Nucleus accumbens (tissue), 56 donors: ENCODE measurements around the gene ZNF329.
A peak's percentile ranks its signal among the peaks of the same experiment; 100 is the strongest.

Experiments used
- DNase-seq, 56 donors: peaks; one replicate each; lab custom pipeline; 2025; lab: John Stamatoyannopoulos, UW

ZNF329 gene

DNA sequence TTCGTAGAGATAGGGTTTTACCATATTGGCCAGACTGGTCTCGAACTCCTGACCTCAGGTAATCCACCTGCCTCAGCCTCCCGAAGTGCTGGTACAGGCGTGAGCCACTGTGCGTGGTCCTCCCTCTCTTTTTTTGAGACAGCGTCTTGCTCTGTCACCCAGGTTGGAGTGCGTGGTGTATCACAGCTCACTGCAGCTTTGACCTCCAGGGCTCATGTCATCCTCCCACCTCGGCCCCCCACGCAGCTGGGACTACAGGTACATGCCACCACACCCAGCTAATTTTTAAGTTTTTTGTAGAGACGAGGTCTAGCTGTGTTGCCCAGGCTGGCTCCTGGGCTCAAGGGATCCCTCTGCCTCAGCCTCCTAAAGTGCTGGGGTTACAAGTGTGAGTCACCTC, 70.8 kb downstream of the ZNF329 start:
- peak in 1 of 56 donors; percentile 52 for DNase-seq
